Stimulated activated CD4-positive, alpha-beta T cell treated with anti-CD3 and anti-CD28 coated beads, Interleukin-1b, Interleukin-23, amount 100 ng/mL, for 1 hour (primary cell): ENCODE measurements around the gene MLX.
"Not testable (repeated sequence)": the region's sequence is repeated elsewhere in the genome, so short reads cannot be mapped to it uniquely, and the experiment has no call there.

ENCODE experiments used
- DNase-seq, 2 donors: peaks; one replicate each; pipeline ENCODE4 v3.0.0-alpha.2; 2020; ENCODE audit warnings: low read depth in 2 of 2

MLX gene

GRCh38 chr17:42536372-42537155 is 30.3 kb upstream of the MLX start:
- DNase-seq = peak in 1 of 2 donors; percentile 37

DNA sequence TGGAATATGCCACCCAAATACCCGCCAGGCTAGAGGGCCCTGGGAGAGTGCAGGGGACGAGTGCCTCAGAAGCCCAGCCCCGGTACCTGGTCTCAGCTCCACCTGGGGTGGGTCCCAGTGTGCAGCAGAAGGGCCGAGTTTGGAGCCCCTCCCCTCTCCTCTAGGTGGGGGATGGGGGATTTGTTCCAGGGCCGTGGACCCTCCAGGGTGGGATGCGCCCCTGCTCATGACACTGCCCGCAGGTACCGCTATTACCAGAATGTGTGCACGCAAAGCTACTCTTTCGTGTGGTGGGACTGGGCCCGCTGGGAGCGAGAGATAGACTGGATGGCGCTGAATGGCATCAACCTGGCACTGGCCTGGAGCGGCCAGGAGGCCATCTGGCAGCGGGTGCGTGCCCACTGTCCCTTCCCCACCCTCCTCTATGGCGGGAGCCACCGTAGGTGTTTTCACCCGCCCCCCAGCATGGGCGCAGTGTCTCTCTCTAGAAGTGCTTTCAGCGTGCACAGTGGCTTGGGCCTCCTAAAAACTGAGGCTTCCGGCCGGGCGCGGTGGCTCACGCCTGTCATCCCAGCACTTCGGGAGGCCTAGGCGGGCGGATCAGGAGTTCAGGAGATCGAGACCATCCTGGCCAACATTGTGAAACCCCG is 29.6 kb upstream of the MLX start:
- no peak for DNase-seq

- DNase-seq = no peak
Measured at GRCh38 chr17:42537826-42538451, 29.0 kb upstream of the MLX start.

GRCh38 chr17:42538482-42538881 is 28.4 kb upstream of the MLX start:
- DNase-seq = no peak

- not testable (repeated sequence) for DNase-seq
Measured at GRCh38 chr17:42540558-42540957, 26.3 kb upstream of the MLX start.

DNA sequence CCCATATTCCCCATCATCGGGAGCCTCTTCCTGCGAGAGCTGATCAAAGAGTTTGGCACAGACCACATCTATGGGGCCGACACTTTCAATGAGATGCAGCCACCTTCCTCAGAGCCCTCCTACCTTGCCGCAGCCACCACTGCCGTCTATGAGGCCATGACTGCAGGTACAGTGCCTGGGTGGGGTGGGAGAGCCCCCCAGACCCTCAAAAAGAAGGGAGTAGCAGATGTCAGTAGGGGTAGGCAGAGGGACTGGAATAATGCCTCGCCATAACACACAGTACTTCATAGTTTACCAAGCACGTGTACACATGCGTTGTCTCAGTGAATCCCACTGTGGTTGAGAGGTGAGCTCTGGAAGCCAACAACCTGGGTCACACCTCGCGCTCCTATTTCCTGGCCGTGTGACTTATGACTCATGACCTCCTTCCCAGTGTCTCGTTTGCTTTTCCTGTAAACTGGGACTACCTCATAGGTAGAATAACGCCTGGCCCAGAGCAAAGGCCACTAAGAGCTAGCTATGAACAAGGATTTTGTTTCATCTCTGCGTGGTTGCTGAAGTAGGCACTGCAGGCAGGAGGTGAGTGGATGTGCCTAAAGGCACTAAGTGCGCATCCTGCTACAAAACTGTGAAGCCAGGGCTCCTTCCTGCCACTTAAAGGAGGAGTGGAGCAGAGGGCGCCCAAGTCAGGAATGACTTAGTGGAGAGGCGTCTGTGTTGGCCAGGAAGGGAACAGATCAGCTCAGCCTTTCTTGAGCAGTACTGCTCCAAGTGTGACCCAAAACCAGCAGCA is 25.7 kb upstream of the MLX start:
- DNase-seq = no peak

DNA sequence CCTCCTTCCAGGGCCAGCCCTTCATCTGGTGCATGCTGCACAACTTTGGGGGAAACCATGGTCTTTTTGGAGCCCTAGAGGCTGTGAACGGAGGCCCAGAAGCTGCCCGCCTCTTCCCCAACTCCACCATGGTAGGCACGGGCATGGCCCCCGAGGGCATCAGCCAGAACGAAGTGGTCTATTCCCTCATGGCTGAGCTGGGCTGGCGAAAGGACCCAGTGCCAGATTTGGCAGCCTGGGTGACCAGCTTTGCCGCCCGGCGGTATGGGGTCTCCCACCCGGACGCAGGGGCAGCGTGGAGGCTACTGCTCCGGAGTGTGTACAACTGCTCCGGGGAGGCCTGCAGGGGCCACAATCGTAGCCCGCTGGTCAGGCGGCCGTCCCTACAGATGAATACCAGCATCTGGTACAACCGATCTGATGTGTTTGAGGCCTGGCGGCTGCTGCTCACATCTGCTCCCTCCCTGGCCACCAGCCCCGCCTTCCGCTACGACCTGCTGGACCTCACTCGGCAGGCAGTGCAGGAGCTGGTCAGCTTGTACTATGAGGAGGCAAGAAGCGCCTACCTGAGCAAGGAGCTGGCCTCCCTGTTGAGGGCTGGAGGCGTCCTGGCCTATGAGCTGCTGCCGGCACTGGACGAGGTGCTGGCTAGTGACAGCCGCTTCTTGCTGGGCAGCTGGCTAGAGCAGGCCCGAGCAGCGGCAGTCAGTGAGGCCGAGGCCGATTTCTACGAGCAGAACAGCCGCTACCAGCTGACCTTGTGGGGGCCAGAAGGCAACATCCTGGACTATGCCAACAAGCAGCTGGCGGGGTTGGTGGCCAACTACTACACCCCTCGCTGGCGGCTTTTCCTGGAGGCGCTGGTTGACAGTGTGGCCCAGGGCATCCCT is 23.5 kb upstream of the MLX start:
- DNase-seq = no peak

GRCh38 chr17:42544874-42545283 is 22.0 kb upstream of the MLX start:
- DNase-seq = no peak

DNA sequence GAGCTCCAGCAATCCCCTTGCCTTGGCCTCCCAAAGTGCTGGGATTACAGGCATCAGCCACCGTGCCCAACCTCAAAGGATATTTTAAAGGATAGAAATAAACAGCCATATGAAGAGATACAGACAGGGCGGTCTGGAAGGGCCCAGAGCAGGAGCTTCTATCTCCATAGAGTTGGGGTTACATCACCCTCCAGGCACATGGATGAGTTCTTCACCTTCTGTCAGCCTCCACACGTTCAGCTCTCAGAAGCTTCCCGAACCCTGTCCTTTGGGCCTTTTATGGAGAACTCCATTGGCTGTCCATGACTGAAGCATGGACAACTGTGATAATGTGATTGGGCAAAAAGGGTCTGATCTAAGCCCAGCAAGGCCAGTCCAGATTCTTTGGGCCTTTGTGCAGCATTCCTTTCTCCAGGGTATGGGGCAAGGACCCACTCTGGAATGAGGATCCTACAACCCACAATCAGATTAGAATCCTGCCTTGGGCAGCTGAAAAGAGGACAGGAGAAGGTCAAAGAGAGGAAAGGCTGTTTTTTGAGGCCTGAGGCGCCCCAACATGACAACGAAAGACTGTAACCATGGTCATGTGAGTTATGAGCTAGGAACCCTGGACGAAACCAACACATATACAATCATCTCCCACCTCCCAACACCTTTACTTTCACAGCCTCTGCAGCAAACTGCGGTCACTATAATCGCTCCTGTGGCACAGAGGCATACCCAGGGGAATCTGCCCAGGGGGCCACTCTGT is 21.0 kb upstream of the MLX start:
- DNase-seq = not testable (repeated sequence)

GRCh38 chr17:42547001-42547461 is 19.9 kb upstream of the MLX start:
- no peak for DNase-seq

DNA sequence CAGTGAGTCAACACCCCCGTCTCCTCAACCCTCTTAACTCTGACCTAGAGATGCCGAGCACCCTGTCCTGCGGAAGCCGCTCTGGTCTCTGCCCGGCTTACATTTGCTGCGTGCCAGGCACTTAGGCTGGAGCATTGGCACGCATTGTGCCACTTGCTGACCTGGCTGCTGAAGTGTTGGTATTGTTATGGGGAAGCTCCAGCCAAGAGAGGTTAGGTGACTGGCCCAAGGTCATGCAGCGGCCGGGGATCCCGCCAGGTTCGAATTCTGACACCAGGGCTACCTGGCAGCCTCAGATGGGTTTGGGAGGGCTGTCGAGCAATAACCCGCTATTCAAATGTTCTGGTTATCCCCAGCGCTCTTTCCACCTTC is 19.2 kb upstream of the MLX start:
- no peak for DNase-seq

- DNase-seq = peak in 1 of 2 donors; percentile 67
Measured at GRCh38 chr17:42548070-42548837, 18.6 kb upstream of the MLX start.

DNA sequence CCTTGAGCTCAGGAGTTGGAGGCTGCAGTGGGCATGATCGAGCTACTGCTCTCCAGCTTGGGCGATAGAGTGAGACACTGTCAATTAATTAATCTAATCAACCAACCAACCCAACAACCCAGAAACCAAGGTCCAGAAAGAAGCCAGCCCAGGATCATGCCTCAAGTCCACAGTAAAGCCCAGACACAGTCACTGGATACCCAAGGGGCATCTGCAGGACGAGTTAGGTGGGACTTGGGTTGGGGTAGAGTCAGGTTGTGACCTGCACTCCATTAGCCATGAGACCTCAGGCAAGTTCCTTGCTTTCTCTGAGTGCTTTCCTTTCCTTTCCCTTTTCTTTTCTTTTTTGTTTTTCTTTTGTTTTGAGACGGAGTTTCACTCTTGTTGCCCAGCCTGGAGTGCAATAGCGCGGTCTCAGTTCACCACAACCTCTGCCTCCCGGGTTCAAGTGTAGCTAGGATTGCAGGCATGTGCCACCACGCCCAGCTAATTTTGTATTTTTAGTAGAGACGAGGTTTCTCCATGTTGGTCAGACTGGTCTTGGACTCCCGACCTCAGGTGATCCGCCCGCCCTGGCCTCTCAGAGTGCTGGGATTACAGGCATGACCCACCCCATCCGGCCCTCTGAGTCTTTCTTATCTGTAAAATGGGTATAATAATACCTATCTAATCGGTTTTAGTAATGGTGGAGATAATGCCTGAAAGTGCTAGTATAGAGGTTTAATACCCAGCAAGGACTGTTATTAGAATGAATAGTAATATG is 17.7 kb upstream of the MLX start:
- no peak for DNase-seq

GRCh38 chr17:42552736-42553135 is 14.2 kb upstream of the MLX start, which contains the start of gene HSD17B1:
Gene HSD17B1, plus strand, starts transcription at chr17:42552923. Its CDS starts 11 bp downstream, at chr17:42552934.
- not testable (repeated sequence) for DNase-seq

DNA sequence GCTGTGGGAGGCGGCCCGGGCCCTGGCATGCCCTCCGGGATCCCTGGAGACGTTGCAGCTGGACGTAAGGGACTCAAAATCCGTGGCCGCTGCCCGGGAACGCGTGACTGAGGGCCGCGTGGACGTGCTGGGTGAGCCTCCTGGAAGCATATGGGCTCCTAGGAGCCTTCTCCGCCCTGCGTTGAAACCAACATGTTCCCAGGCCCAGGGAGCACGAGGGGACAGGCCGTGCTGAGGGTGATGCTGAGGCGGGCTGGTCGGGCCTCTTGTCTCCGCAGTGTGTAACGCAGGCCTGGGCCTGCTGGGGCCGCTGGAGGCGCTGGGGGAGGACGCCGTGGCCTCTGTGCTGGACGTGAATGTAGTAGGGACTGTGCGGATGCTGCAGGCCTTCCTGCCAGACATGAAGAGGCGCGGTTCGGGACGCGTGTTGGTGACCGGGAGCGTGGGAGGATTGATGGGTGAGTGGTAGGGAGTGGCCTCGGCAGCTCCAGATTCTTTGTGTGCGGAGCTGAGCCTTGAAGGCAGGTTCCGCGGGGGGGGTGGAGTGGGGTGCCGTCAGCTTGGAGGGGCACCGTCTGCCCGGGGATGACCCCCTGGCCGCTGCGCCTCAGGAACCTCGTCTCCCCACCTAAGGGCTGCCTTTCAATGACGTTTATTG is 13.6 kb upstream of the MLX start:
- no peak for DNase-seq

- no peak for DNase-seq
Measured at GRCh38 chr17:42553866-42554249, 13.0 kb upstream of the MLX start.

DNA sequence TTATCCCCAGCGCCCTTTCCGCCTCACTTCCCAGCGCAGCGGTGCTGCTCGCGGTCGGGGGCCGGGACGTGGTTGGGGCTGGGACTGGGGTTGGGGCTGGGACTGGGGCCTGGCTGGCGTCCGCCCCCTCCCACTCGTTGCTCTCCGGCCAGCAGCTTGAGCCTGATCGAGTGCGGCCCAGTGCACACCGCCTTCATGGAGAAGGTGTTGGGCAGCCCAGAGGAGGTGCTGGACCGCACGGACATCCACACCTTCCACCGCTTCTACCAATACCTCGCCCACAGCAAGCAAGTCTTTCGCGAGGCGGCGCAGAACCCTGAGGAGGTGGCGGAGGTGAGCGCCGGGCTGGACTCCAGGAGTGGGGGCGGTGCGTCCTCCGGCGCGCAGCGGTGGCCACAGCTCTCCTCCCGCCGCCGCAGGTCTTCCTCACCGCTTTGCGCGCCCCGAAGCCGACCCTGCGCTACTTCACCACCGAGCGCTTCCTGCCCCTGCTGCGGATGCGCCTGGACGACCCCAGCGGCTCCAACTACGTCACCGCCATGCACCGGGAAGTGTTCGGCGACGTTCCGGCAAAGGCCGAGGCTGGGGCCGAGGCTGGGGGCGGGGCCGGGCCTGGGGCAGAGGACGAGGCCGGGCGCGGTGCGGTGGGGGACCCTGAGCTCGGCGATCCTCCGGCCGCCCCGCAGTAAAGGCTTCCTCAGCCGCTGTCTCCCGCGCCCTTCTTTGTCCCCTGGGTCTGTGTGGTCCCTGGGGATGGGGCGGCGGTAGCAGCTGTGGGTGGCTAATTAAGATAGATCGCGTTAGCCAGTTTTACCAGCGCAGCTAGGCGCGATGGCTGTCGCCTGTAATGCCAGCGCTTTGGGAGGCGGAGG is 12.4 kb upstream of the MLX start:
- DNase-seq = no peak
